Psoas muscle (tissue), 8 donors: ENCODE data around the gene CDK14. TPM values are rescaled to one million over a fixed set of nuclear protein-coding genes. Genes with fewer than 3 reads are reported as not detected.

Source experiments
- ATAC-seq, 4 donors: fragments of 200-7000 bp; cut with Tn5 transposase; one replicate each; pipeline ENCODE4 v1.9.1; 2020; ENCODE audit warnings: moderate library complexity in 3 of 4, mild to moderate bottlenecking in 2 of 4
- DNase-seq, 2 donors: peaks; one replicate each; pipeline ENCODE4 v3.0.0-alpha.2; 2020
- H3K27ac ChIP-seq: fragments of 200-600 bp; one replicate; pipeline ENCODE4 v1.8.0; 2022
- H3K27me3 ChIP-seq, 3 donors: fragments of 200-600 bp in 1 of 3; one replicate each; pipeline versions ENCODE4 v1.6.1 to v1.8.0; 2013 to 2022; ENCODE audit warnings: low read length in 2 of 3, mild to moderate bottlenecking in 2 of 3, moderate library complexity in 1 of 3; ENCODE audit not compliant: insufficient read depth in 3 of 3
- H3K36me3 ChIP-seq, 2 donors: fragments of 200-600 bp in 1 of 2; one replicate each; pipeline versions ENCODE4 v1.6.1 to v1.8.0; 2013 to 2022; ENCODE audit warnings: low read depth in 1 of 2, mild to moderate bottlenecking in 1 of 2, moderate library complexity in 1 of 2; ENCODE audit not compliant: insufficient read depth in 1 of 2
- H3K4me1 ChIP-seq: fragments of 200-600 bp; one replicate; pipeline ENCODE4 v1.8.0; 2022
- H3K4me3 ChIP-seq: fragments of 200-600 bp; one replicate; pipeline ENCODE4 v1.8.0; 2022; ENCODE audit warnings: mild to moderate bottlenecking
- H3K9me3 ChIP-seq: fragments of 200-600 bp; one replicate; pipeline ENCODE4 v1.8.0; 2022
- CTCF ChIP-seq: fragments of 200-600 bp; IDR thresholded peaks from one replicate; pipeline ENCODE4 v1.8.0; 2022; ENCODE audit warnings: antibody characterized with exemption
- WGBS, 3 donors: extraction: QIAGEN DNeasy Blood & Tissue Kit; methylation state at CpG; one replicate each; pipeline versions ENCODE4 v1.1.6 to v1.1.7; 2013; 5-methylcytosine and 5-hydroxymethylcytosine counted together
- intact Hi-C, 2 donors: fragments of 100-400 bp; cut with DNase I; formaldehyde crosslinking; loops; one replicate each; pipeline versions ENCODE4 v1.11.0 to v1.14.2; 2022
- polyA plus RNA-seq, 3 donors: library from polyadenylated mRNA; stranded (reverse); fragments of 200-250 nt; gene quantifications; one replicate each; pipeline ENCODE4 v1.2.3, GENCODE V29; 2013
- total RNA-seq, 4 donors: library from RNA; stranded (reverse); fragmentation: NEBNext Ultra II Directional in 2 of 4; extraction: Animal tissue kit (Norgen Biotek cat#: 25700) in 2 of 4; gene quantifications; one replicate each; pipeline versions ENCODE4 v1.2.1 to v1.2.4, GENCODE V29; 2021 to 2023
- donor health status: healthy with polysubstance abuse.
- donor health status: DM: no; HTN: no; CAD: no; lungs with moderate emphysema.
- donor health status: Bipolar disorder and iron deficiency.
- donor health status: healthy.
- donor health status: DM: yes; HTN: yes; CAD: no.
- donor health status: DM: no; HTN: no; CAD: no.
- donor health status: DM: no; HTN: no; CAD: no.
- donor health status: DM: yes; HTN: yes; CAD: no.

The CDK14 gene
- total and polyA plus RNA-seq, 7 donors = 1.7 to 16.6 (median 10.6) TPM

DNA sequence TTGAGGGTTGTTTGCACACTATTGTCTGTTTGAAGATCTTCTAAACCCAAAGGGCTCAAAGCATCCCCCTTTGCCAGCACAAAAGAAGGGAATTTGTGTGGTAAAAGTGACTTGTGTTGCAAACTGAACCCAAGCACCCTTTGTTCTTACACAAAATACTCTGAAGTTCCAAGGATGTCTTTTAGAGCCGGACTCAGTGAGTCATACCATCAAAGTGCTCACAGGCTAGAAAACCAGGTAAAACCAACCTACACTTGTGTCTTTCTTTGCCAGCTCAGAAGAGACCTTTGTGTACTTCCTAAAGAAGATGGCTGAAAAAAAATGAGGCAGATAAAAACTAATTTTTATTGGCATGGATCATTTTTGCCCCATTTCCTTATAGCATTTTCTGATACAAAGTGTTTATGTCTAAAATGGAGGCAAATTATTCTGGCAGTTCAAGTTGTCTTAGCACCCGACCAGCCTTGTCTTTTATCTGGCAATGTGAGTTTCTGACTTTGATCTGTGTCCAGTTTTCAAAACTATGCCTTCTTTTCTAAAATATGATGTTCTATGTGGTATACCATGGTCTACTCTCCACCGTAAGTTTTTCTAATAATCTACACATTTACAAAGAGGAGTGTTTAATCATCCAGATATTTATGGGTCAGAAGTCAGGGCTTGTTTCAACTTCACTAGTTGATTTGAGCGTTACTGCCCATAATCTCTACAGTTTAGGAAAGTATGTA lies 539.7 kb downstream of the CDK14 start:
- Histone ChIP-seq H3K36me3 (no peaks in the 10 kb centered on the region), H3K4me1 (no peaks in the 10 kb centered on the region), H3K4me3 (no peak overlapping the region), H3K27ac (no peak overlapping the region), H3K9me3 (no peaks in the 10 kb centered on the region), H3K27me3 (no peaks in the 10 kb centered on the region)
- no peak for TF ChIP-seq CTCF
- intact Hi-C loops = no loop called here
- no peak for ATAC-seq
- 81 to 91% (median 90%) methylated on average over 4 of the region's 4 CpGs for WGBS, 3 donors
- DNase-seq = no peak

DNA sequence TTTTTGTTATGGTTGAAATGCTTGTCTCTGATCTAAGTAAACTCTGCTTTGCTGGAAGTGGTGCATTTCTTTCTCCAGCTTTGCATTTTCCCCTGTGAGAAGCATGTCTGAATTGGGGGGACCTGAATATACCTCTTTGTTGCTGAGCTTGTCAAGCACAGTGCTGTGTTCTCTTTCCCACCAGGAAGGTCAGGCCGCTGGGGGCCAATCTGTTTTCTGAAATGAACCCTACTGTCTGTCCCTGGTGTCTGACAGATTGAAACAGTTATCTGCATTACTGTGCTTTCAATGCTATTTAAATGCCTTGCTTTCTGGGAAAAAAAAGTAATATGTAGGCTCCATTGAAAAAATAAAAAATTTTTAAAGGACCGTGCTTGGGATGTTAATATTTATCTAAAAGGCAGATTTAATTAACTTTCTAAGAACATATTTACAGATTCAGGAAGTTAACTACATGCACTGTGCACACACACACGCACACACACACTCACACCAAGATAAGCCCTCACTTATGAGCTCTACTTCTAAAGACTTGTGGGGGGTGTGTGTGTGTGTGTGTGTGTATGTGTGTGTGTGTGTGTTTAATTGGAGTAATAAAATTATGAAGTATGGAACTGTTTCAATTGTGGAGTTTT lies 541.1 kb downstream of the CDK14 start:
- no peak for DNase-seq
- H3K27ac ChIP-seq = no peak overlapping the region
- ATAC-seq = no peak
- no peaks in the 10 kb centered on the region for H3K36me3 ChIP-seq
- no peak overlapping the region for H3K4me3 ChIP-seq
- no peaks in the 10 kb centered on the region for H3K27me3 ChIP-seq
- no peak for TF ChIP-seq CTCF
- 80 to 85% (median 83%) methylated on average over 3 of the region's 3 CpGs for WGBS, 3 donors
- H3K4me1 ChIP-seq = no peaks in the 10 kb centered on the region
- intact Hi-C loops = no loop called here
- no peaks in the 10 kb centered on the region for H3K9me3 ChIP-seq

GRCh38 chr7:91137788-91138368 lies 541.8 kb downstream of the CDK14 start:
- intact Hi-C loops = no loop called here
- 94 to 95% (median 95%) methylated on average over 1 of the region's 1 CpG for WGBS, 3 donors
- ATAC-seq = no peak
- H3K27me3 ChIP-seq = no peaks in the 10 kb centered on the region
- H3K4me3 ChIP-seq = no peak overlapping the region
- no peaks in the 10 kb centered on the region for H3K4me1 ChIP-seq
- no peaks in the 10 kb centered on the region for H3K36me3 ChIP-seq
- H3K9me3 ChIP-seq = no peaks in the 10 kb centered on the region
- no peak overlapping the region for H3K27ac ChIP-seq
- DNase-seq = no peak
- TF ChIP-seq CTCF = no peak

DNA sequence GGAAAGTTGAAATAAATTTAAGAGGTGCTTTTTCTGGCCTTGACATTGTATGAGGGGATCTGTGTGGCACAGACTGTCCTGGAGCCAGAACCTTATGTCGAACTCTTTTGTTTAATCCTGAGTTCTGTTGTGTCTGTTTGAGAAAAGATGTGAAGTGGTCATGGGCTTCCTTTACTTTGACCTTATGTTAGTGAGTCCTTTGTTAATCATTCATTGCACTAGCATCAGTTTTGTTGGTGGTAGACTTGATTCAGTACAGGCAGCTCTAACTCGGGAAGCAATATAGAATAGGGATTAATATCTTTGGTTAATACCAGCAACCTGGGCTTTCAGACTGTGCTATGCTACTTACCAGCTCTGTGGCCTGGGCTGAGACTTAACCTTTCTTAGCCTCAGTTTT lies 544.2 kb downstream of the CDK14 start:
- 89 to 92% (median 91%) methylated on average over 2 of the region's 2 CpGs for WGBS, 3 donors
- no peak for TF ChIP-seq CTCF
- Histone ChIP-seq H3K36me3 (no peaks in the 10 kb centered on the region), H3K9me3 (no peaks in the 10 kb centered on the region), H3K4me1 (no peaks in the 10 kb centered on the region), H3K4me3 (no peak overlapping the region), H3K27ac (no peak overlapping the region), H3K27me3 (no peaks in the 10 kb centered on the region)
- DNase-seq (no peak), ATAC-seq (no peak)
- intact Hi-C loops = no loop called here
